Activated CD4-positive, alpha-beta T cell treated with anti-CD3 and anti-CD28 coated beads for 36 hours (primary cell): ENCODE data around the gene CBFB. TPM values are rescaled to one million over a fixed set of nuclear protein-coding genes. Genes with fewer than 3 reads are reported as not detected.

ENCODE experiments used
- ATAC-seq: fragments of 200-7000 bp; cut with Tn5 transposase; one replicate; pipeline ENCODE4 v1.10.0; 2021; ENCODE audit warnings: mild to moderate bottlenecking, moderate library complexity
- CTCF ChIA-PET: fragments of 350-600 bp; sonication (Branson Sonifier 250); formaldehyde crosslinking; loops from one replicate; lab custom pipeline; 2021; ENCODE audit warnings: antibody characterized with exemption; lab: Charles Lee
- POLR2A ChIA-PET: fragments of 350-600 bp; sonication (Branson Sonifier 250); formaldehyde crosslinking; loops from one replicate; lab custom pipeline; 2021; ENCODE audit warnings: antibody characterized with exemption, inconsistent platforms; lab: Charles Lee
- DNase-seq: peaks from one replicate; pipeline ENCODE4 v3.0.0-alpha.2; 2020
- H3K27ac Mint-ChIP-seq: one replicate; pipeline ENCODE4 v1.8.0; 2021; ENCODE audit warnings: mixed read lengths
- H3K27me3 Mint-ChIP-seq: one replicate; pipeline ENCODE4 v1.8.0; 2021; ENCODE audit warnings: mixed read lengths
- H3K36me3 Mint-ChIP-seq: one replicate; pipeline ENCODE4 v1.8.0; 2021; ENCODE audit warnings: low read depth, mixed read lengths
- H3K4me1 Mint-ChIP-seq: one replicate; pipeline ENCODE4 v1.8.0; 2021; ENCODE audit warnings: mixed read lengths
- H3K4me3 Mint-ChIP-seq: one replicate; pipeline ENCODE4 v1.8.0; 2021; ENCODE audit warnings: mild to moderate bottlenecking, moderate library complexity, mixed read lengths
- H3K9me3 Mint-ChIP-seq: one replicate; pipeline ENCODE4 v1.8.0; 2021; ENCODE audit warnings: low read depth, mixed read lengths
- intact Hi-C, 2 experiments: fragments of 100-400 bp; cut with DNase I in 1 of 2; cut with micrococcal nuclease in 1 of 2; formaldehyde crosslinking; loops; one replicate each; pipeline versions ENCODE4 v1.14.2 to v1.15.1; 2022 to 2024; cut with DNase I, micrococcal nuclease
- total RNA-seq, 2 experiments: library from RNA; stranded (reverse); gene quantifications; one replicate each; pipeline ENCODE4 v1.2.3, GENCODE V29; 2021

The CBFB gene
- total RNA-seq, 2 experiments from 2014 or later: 84.6 to 90.2 TPM

DNA sequence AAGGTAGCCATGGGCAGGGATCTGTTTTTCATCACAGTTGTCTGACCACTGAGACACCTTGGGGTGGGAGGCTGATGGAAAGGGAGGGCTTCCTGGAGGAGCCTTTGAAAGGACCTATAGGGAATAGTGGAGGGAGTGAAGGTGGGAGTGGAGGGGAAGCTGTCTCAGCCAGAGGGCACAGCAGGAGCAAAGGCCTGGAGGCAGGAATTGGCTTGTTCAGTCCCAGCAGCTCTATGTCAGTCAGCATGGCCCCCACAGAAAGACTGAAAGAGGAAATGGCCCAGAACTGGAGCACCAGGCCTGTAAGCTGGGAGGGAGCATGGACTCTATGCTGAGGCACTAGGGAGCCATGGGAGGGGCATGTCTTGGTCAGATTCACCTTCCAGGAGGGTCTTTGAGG is 12.8 kb upstream of the CBFB start:
- peaks cover 2% of the 10 kb centered on the region for H3K27me3 Mint-ChIP-seq
- ChIA-PET CTCF (interaction anchor here (0.5 to 6.0 kb wide), 8 partner anchors 8 to 477 kb away, joined by 3 to 64 read pairs (median 8); partner anchors contain the start of gene CBFB), POLR2A (no interaction called here)

DNA sequence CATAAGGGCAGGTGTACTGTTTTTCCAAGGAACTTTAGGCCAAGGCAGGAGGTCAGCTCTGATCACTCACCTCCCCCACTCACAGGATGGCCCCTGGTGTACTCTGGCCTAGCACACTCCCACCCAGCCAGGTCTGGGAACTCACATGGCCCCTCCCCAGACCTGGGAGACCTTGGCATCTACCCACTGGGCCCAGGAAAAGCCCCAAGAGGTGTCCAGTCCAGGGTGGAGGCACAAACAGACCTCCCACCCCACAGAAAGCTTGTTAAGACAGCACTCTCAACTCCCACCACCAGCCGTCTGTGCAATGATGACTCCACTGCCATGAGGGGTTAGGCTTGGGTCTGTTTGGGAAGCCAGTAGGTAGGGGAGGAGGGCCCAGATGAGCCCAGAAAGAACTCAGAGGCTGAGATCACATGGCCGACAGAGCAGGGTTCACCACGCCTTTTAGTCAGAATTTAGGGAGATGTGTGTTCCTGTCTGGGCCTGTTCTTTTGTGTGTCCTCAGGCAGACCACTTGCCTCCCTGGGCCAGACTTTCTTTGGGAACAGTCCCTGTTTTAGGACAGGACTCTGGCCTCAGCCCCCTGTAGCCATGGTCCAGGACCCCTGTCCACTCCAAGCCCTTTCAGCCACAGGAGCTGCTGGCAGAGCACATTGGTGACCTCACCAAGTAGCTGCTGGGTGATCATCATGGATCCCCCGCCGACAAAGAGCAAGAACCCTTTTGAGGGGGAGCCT is 12.1 kb upstream of the CBFB start:
- H3K9me3 Mint-ChIP-seq: no peaks in the 10 kb centered on the region
- H3K4me1 Mint-ChIP-seq: peaks cover 17% of the 10 kb centered on the region
- ATAC-seq: no peak
- H3K4me3 Mint-ChIP-seq: no peak overlapping the region
- H3K27ac Mint-ChIP-seq: no peak overlapping the region
- intact Hi-C loops: loop anchor here in 1 of 2 experiments (2.0 kb wide), 1 partner anchor 84 kb away; no protein-coding TSS in a partner anchor
- POLR2A ChIA-PET: interaction anchor here (1.4 to 1.5 kb wide), 3 partner anchors 12 to 143 kb away, joined by 4 to 8 read pairs (median 5); partner anchors contain the start of genes CBFB, FBXL8 and TRADD
- no peak for DNase-seq
- no peaks in the 10 kb centered on the region for H3K36me3 Mint-ChIP-seq
- peaks cover 2% of the 10 kb centered on the region for H3K27me3 Mint-ChIP-seq
- CTCF ChIA-PET: interaction anchor here (0.7 to 6.0 kb wide), 29 partner anchors 8 to 172 kb away, joined by 3 to 64 read pairs (median 7); partner anchors contain the start of genes B3GNT9, CBFB, CDH16 and FBXL8

More for the DNA sequence above, 12.8 kb upstream of the CBFB start:
- H3K4me3 Mint-ChIP-seq: no peak overlapping the region
- no peak overlapping the region for H3K27ac Mint-ChIP-seq
- H3K9me3 Mint-ChIP-seq: no peaks in the 10 kb centered on the region
- no peak for DNase-seq
- intact Hi-C loops: loop anchor here in 1 of 2 experiments (2.0 kb wide), 1 partner anchor 85 kb away; no protein-coding TSS in a partner anchor
- H3K4me1 Mint-ChIP-seq: peaks cover 17% of the 10 kb centered on the region
- H3K36me3 Mint-ChIP-seq: no peaks in the 10 kb centered on the region
- ATAC-seq: no peak

DNA sequence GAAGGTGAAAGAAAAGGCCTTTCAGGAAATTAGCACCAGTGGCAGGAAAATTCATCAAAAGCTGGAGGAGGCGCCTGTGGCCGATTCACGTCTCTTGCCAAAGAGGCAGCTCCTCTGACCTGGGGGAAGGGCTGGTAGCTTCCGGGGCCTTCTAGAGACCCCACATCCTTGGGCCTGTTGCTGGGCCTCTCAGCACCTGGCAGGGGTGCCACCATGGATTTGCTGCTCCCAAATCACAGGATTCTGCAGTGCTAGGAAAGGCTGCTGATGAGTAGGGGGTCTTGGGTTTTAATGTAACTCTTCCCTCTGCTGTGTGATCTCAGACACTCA is 11.6 kb upstream of the CBFB start:
- H3K4me3 Mint-ChIP-seq: no peak overlapping the region
- no peak overlapping the region for H3K27ac Mint-ChIP-seq
- ATAC-seq: no peak
- H3K4me1 Mint-ChIP-seq: peaks cover 17% of the 10 kb centered on the region
- POLR2A ChIA-PET: interaction anchor here (0.7 to 1.9 kb wide), 7 partner anchors 11 to 143 kb away, joined by 3 to 8 read pairs (median 4); partner anchors contain the start of genes CBFB, FBXL8 and TRADD
- H3K9me3 Mint-ChIP-seq: no peaks in the 10 kb centered on the region
- H3K27me3 Mint-ChIP-seq: peaks cover 2% of the 10 kb centered on the region
- no peaks in the 10 kb centered on the region for H3K36me3 Mint-ChIP-seq
- intact Hi-C loops: loop anchor here in 1 of 2 experiments (2.0 kb wide), 1 partner anchor 83 kb away; no protein-coding TSS in a partner anchor
- CTCF ChIA-PET: interaction anchor here (0.6 to 6.0 kb wide), 53 partner anchors 9 to 411 kb away, joined by 3 to 64 read pairs (median 5); partner anchors contain the start of genes B3GNT9, CBFB, CDH16 and FBXL8
- no peak for DNase-seq

DNA sequence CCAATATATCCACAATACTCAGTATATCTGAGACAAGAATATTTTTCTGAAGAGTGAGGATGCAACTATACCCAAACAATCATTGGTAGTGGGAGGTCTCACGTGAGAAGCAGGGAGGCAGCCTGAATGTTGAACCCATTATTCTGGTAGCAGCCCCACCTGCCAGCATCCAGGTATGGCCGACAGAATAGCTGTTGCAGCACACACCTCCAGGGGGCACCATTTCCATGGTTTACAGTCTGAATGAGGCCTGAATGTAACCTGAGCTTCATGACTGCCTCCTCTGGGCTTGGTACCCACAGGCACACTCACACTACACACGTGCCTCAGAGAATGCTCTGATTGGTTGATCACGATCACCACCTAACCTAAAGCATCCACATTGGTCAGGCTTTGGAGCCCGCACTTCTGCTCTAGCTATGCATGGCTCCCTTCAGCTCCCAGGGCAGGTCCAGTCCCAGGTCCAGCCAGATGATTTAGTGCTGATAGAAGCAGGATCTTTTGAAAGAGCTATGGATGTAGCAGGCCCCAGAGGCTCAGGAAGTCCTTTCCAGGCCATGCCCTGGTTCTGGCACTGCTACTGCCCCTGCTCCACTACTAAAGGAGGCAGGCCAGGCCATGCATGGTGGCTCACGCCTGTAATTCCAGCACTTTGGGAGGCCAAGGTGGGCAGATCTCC is 11.0 kb upstream of the CBFB start:
- no peak overlapping the region for H3K27ac Mint-ChIP-seq
- ATAC-seq (peak; percentile 97), DNase-seq (peak; percentile 95)
- peaks cover 17% of the 10 kb centered on the region for H3K4me1 Mint-ChIP-seq
- intact Hi-C loops: loop anchor here (1.0 to 2.0 kb wide), 6 partner anchors 83 to 167 kb away; partner anchors contain the start of genes FBXL8 (in 1 of the 2), PHAF1 (in 1 of the 2) and TRADD (in 1 of the 2)
- H3K27me3 Mint-ChIP-seq: peaks cover 2% of the 10 kb centered on the region
- no peak overlapping the region for H3K4me3 Mint-ChIP-seq
- ChIA-PET CTCF (interaction anchor here (0.6 to 6.0 kb wide), 59 partner anchors 9 to 410 kb away, joined by 3 to 64 read pairs (median 5); partner anchors contain the start of genes B3GNT9, CBFB, CDH16 and FBXL8), POLR2A (interaction anchor here (0.6 to 1.9 kb wide), 11 partner anchors 11 to 205 kb away, joined by 3 to 8 read pairs (median 4); partner anchors contain the start of genes CBFB, FBXL8 and TRADD)
- H3K9me3 Mint-ChIP-seq: no peaks in the 10 kb centered on the region
- no peaks in the 10 kb centered on the region for H3K36me3 Mint-ChIP-seq

DNA sequence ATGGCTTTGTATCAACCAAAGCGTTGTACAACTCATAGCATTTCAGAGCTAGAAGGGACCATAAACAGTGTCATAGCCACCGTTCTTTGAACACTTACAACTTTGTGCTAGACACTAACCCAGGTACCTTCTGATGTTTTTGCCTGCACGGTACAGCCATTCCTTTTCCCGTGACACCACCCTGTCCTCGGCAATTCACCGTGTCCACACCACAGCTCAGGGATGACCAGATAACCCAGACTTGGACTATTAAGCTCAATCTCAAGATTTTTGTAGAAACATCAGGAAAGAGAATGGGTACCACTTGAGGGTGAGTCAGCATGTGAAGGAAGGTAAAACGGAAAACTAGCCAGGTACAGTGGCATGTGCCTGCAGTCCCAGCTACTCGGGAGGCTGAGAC is 9.8 kb upstream of the CBFB start:
- no peak for DNase-seq
- Mint-ChIP-seq H3K36me3 (no peaks in the 10 kb centered on the region), H3K27me3 (peaks cover 2% of the 10 kb centered on the region), H3K4me1 (peaks cover 11% of the 10 kb centered on the region), H3K27ac (no peak overlapping the region), H3K9me3 (no peaks in the 10 kb centered on the region), H3K4me3 (no peak overlapping the region)
- no peak for ATAC-seq
- POLR2A ChIA-PET: interaction anchor here (0.6 to 1.9 kb wide), 3 partner anchors 11 to 330 kb away, joined by 3 to 6 read pairs (median 3); no protein-coding TSS in a partner anchor
- intact Hi-C loops: loop anchor here in 1 of 2 experiments (2.0 kb wide), 1 partner anchor 90 kb away; the partner anchor contains the start of gene PHAF1
- CTCF ChIA-PET: interaction anchor here (0.6 to 6.0 kb wide), 14 partner anchors 10 to 229 kb away, joined by 3 to 64 read pairs (median 8); partner anchors contain the start of genes CBFB, FBXL8, NOL3 and PHAF1

DNA sequence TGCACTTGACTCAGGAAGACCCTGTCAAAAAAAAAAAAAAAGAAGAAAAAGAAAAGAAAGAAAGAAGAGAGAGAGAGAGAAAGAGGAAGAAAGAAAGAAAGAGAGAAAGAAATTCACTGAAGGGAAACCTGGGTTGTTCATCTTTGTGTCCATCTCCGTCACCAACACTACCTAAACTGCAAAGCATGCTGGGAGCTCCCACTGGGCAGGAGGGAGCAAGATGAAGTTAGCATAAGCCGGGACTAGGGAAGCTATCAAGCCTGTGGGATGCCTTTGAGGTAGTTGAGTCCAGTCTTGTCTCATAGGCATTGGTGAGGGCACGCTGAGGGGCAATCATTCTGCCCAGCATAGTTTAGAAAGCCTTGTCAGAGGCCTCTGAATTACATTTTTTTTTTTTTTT is 7.6 kb upstream of the CBFB start:
- H3K27me3 Mint-ChIP-seq: no peaks in the 10 kb centered on the region
- no peaks in the 10 kb centered on the region for H3K36me3 Mint-ChIP-seq
- intact Hi-C loops: no loop called here
- H3K27ac Mint-ChIP-seq: no peak overlapping the region
- POLR2A ChIA-PET: interaction anchor here (0.7 kb wide), 1 partner anchor 213 kb away, joined by 3 read pairs; no protein-coding TSS in a partner anchor
- H3K4me1 Mint-ChIP-seq: peaks cover 2% of the 10 kb centered on the region
- CTCF ChIA-PET: interaction anchor here (0.6 to 6.0 kb wide), 7 partner anchors 7 to 164 kb away, joined by 3 to 55 read pairs (median 5); partner anchors contain the start of genes CBFB and CES3
- H3K9me3 Mint-ChIP-seq: no peaks in the 10 kb centered on the region
- H3K4me3 Mint-ChIP-seq: no peak overlapping the region
- ATAC-seq (no peak), DNase-seq (no peak)

DNA sequence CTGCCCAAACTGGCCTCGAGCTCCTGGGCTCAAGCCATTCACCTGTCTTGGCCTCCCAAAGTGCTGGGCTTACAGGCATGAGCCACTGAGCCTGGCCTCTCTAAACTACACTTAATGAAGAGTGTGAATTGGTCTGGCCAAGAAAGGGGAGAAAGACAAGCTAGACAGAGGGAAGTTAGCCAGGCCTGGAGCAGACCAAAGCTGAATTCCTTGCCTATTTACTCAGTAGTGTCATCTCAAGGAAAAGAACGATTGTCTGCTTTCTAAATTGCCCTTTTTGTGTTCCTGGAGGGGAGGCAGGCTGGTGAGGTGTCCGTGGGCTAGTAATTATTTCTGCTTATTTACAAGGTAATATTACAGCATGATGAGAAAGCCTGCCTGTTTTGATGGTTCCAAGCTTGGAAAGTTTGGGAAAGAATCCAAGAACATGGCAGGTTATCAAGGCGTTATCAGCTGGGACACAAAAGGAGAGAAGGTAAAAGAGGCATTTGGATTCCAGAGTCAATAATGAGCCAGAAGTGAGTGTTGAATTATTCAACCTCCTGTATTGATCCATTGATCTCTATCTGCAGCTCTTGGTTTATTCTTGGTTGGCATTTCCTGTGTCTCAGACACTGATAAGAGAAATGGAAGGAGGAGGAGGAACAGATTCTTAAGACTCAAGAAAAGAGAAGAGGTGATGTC is 6.3 kb upstream of the CBFB start:
- no peak for DNase-seq
- POLR2A ChIA-PET: interaction anchor here (0.6 kb wide), 1 partner anchor 18 kb away, joined by 6 read pairs; no protein-coding TSS in a partner anchor

DNA sequence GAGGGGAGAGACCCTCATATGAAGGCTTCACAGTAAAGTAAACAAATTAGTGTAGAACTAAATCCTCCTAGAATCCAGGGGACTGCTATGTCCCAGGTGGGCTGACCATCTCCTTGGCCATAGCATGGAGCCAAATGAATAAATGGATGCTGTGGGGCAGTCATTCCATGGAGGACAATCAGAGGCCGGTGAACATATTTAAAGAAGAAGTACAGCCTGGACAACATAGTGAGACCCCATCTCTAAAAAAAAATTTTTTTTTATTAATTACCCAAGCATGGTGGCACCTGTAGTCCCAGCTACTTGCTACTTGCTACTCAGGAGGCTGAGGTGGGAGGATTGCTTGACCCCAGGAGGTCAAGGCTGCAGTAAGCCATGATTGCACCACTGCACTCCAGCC is 5.3 kb upstream of the CBFB start:
- no peaks in the 10 kb centered on the region for H3K27me3 Mint-ChIP-seq
- H3K36me3 Mint-ChIP-seq: no peaks in the 10 kb centered on the region
- no peaks in the 10 kb centered on the region for H3K9me3 Mint-ChIP-seq
- CTCF ChIA-PET: interaction anchor here (0.6 to 0.7 kb wide), 2 partner anchors 139 to 211 kb away, joined by 3 to 4 read pairs; no protein-coding TSS in a partner anchor
- H3K4me1 Mint-ChIP-seq: peaks cover 2% of the 10 kb centered on the region
- DNase-seq: no peak
- ATAC-seq: no peak
- no peak overlapping the region for H3K27ac Mint-ChIP-seq
- POLR2A ChIA-PET: no interaction called here
- intact Hi-C loops: no loop called here
- H3K4me3 Mint-ChIP-seq: peak overlapping the region; percentile 3

More for the DNA sequence above, 6.3 kb upstream of the CBFB start:
- intact Hi-C loops: no loop called here
- no peak for ATAC-seq
- CTCF ChIA-PET: interaction anchor here (1.0 to 2.3 kb wide), 4 partner anchors 9 to 133 kb away, joined by 4 to 8 read pairs (median 4); partner anchors contain the start of gene CES3
- no peak overlapping the region for H3K4me3 Mint-ChIP-seq
- H3K4me1 Mint-ChIP-seq: peaks cover 5% of the 10 kb centered on the region
- no peaks in the 10 kb centered on the region for H3K27me3 Mint-ChIP-seq
- no peak overlapping the region for H3K27ac Mint-ChIP-seq
- no peaks in the 10 kb centered on the region for H3K36me3 Mint-ChIP-seq
- no peaks in the 10 kb centered on the region for H3K9me3 Mint-ChIP-seq

DNA sequence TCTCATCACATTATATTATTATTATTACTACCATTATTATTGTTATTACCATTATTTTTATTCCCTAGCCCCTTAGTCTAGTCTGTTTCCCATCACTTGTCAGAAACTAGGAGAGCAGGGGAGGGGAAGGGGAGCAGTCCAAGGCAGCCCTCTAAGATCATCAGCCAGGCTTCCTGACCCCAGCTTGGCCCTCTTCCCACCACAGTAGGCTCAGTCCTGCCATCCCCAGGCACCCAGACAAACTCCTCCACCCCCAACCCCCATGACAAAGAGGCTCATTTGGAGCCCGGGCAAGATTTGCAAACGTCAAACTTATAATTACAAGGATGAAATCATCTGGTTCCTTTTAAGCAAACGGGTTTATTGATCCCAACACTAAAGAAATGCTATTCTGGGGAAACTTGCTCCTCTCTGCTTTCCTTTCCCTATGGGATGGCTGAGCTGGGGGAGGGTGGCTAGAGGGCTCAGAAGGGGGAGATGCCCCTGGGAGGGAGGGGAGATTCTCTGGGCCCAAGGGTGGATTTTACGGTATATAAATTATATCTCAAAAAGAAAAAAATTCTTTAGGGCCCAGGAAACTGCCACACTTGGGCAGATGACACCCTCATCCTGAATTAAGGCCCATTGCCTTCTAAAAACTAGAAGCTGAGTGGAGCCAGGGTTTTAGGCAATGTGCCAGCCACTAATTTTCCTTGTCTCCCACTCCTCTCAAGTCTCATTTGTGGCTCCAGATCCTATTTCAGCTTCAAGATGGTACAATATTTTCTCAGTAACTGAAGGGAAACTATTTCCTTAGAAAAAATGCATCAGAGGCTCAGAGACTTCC is 4.4 kb upstream of the CBFB start:
- ATAC-seq: no peak
- peaks cover 2% of the 10 kb centered on the region for H3K4me1 Mint-ChIP-seq
- no peak for DNase-seq
- no peaks in the 10 kb centered on the region for H3K9me3 Mint-ChIP-seq
- no peak overlapping the region for H3K27ac Mint-ChIP-seq
- ChIA-PET CTCF (interaction anchor here (0.5 to 0.7 kb wide), 5 partner anchors 13 to 403 kb away, joined by 3 to 4 read pairs (median 3); no protein-coding TSS in a partner anchor), POLR2A (no interaction called here)
- H3K27me3 Mint-ChIP-seq: no peaks in the 10 kb centered on the region
- no peaks in the 10 kb centered on the region for H3K36me3 Mint-ChIP-seq
- no peak overlapping the region for H3K4me3 Mint-ChIP-seq
- intact Hi-C loops: no loop called here

DNA sequence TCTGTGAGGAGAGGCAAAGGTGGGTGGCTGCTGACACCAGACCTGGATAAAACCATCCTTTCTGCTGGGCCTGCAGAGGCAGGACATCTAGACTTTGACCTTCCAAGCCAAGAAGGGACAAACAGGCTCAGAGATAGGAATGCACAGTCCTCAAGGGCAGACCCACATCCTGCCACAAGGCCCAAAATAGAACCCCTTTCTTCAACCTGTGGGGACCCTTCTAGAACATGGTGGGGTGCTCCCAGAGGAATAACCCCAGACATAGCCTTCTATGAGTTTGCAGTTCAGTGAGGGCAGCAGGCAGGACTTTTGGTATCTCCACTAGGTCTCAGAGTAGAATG is 3.8 kb upstream of the CBFB start:
- DNase-seq (no peak), ATAC-seq (no peak)
- peaks cover 4% of the 10 kb centered on the region for H3K36me3 Mint-ChIP-seq
- no peak overlapping the region for H3K27ac Mint-ChIP-seq
- intact Hi-C loops: no loop called here
- no peak overlapping the region for H3K4me3 Mint-ChIP-seq
- H3K4me1 Mint-ChIP-seq: peaks cover 4% of the 10 kb centered on the region
- POLR2A ChIA-PET: no interaction called here
- no peaks in the 10 kb centered on the region for H3K9me3 Mint-ChIP-seq
- CTCF ChIA-PET: no interaction called here
- H3K27me3 Mint-ChIP-seq: no peaks in the 10 kb centered on the region
